GM18861 (cell line): ENCODE results near the gene C5orf58.

Source experiments
- ATAC-seq: cut with Tn5 transposase; IDR thresholded peaks from one replicate; pipeline ENCODE4 v1.9.1; 2021; ENCODE audit not compliant: unreplicated experiment

C5orf58 gene

DNA sequence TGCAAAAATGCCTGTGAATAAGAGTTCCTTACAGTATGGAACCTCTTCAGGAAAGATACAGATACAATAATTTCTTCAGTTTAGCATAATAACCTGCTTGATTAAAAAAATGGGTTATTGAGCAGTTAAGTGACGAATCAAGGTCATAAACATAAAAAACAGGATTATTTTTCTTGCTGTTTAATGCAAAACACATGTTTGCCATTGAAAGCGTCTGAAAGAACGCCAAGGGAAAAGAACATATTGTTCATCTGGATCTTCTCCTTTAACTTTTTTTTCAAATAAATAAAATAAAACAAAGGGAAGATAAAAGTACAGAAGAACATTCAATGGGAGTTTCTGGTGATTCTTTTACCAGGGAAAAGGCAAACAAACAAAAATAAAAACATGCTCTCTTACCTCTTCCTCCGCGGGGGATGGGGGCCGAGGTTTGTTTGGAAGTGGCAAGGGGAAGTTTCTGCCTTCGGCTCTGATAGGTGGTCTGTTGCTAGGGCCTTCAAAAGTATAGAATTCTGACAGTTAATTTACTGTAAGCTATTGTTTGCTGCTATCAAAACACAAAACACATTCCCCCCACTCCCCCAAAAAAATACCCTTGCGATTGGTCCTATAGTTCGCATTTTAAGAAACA, 20.1 kb downstream of the C5orf58 start:
- ATAC-seq: no peak

GRCh38 chr5:170254056-170254455, 21.3 kb downstream of the C5orf58 start:
- peak; percentile 96 for ATAC-seq

DNA sequence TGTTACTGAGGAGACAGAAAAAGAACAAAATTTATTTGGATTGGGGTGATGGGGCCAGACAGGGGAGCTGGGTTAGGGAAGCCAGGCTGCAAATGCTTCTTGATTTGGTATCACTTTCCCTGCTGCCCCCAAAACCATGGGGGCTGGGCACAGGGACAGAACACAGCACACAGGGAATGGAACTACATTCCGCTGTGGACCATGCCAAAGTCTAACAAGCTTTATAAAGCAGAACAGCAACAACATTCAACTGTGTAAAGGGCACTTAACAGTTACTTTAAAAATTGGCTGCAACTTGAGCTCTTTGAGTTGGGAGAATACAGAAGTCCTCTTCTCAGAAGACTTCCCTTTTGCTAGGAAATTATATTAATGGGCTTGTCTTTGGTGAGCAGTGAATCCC, 23.8 kb downstream of the C5orf58 start:
- no peak for ATAC-seq

- ATAC-seq: no peak
These were observed 24.6 kb downstream of the C5orf58 start for GRCh38 chr5:170257370-170257769.

GRCh38 chr5:170261528-170262043, 28.8 kb downstream of the C5orf58 start:
- no peak for ATAC-seq

DNA sequence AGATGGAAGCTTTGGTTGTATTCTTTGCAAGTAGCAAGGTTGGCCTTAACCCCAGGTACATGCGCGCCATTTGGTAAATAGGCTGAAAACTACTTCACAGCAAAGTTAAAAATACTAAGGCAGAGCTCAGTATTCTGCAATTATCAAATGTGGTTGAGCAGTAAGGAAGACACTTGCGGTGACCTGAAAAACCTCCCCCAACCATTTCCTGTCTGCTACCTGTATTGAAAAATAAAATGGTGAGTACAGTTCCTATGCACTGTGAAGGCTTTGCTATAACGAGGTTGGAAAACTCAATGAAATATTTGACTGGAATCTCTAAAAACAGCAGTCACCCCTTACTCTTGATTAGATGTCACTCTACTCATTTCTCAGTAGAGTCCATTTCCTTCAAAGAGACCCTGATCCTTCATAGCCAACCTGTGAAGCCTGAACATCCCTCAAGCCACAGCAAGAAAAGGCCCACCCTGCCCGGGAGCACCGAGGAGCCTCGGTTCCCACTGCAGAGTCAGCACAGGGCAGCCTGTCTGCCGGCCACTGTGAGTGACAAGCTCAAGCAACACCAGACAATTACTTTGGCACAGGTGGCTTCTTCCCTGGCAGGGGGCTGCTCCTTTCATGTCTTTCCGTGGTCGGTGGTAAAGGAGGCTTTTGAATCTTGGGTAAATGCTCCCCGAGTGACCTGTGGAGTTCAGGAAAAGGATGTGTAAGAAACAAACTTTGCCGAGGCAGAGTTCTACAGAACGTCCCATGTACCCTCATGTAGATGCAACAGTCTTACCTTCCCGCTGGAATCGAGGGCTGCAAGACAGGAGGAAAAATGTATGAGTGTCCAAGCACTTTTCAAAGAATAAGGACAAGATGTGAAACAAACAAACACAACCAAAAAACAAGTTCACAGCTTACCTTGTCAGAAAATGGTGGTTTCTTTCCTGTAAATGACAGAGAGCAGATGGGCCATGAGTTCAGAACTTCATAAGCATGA, 29.6 kb downstream of the C5orf58 start:
- no peak for ATAC-seq

GRCh38 chr5:170263906-170264305, 31.1 kb downstream of the C5orf58 start:
- ATAC-seq: no peak

- no peak for ATAC-seq
These were observed 32.7 kb downstream of the C5orf58 start for GRCh38 chr5:170265522-170265921.

DNA sequence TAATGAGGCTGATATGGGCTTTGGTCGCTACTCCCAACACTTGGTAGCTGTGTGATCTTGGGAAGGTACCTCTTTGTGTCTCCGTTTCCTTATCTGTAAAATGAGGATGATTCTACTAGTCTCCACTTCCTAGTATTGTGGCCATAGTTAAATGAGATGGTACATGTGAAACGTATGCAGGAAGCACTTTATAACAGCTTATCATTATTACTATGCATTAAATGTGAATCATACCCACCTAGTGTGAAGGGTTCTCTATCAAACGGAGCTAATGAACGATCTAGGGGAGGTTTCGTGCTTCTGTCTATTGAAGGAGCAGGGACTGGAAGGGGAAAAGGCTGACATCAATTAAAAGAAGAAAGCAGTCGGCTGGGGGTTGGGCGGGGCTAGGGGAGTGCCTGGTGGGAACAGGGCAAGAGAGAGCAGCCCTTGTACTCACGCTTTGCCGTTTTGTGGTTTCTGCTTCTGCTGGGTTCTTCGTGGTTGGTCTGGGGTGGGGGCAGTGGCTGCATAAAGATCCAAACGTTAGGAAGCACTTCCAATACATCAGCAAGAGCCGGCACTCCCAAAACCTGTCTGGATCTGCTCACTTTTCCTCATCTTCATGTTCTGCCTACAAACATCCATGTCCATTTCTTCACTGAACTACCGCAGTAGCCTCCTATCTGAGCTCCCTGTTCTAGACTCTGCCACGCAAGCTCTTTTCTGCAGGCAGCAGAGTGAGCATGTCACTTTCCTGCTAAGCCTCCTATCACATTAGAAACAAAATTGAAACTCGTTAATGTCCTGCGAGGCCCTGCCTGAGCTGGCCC, 34.0 kb downstream of the C5orf58 start:
- no peak for ATAC-seq

DNA sequence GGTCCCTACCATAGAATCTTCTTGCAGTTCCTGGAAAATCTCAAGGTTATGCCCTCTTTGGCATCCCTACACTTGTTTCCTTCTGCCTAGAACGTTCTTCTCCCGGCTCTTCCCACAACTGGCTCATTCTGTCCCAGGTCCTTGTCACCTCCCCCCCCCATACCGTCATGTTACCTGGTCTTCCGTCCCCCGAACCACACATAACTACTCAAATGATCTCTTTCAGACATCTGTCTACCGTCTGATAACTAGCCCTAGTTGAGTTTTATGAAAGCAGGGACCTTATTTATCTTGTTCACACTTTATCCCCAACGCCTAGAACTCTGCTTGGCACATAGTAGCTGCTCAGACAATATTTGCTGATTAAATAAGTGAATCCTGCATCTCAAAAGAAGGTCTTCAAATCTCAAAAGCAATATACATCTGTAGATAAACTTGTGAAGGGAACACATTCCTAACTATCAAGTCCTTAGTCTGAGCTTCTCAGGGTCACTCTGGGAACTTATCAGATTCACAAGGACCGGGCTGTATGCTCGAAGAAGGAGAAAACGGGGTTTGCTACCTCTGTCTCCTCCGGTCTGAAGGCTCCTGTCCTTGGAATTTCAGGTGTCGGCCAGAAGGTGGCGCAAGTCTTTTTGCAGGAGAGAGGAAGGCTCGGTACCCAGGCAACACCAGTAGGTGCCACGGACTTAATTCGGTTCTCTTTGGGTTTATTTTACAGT, 34.8 kb downstream of the C5orf58 start:
- ATAC-seq: peak; percentile 84

- no peak for ATAC-seq
These were observed 35.4 kb downstream of the C5orf58 start for GRCh38 chr5:170268153-170268689.

GRCh38 chr5:170268884-170269283, 36.1 kb downstream of the C5orf58 start:
- ATAC-seq: no peak

- ATAC-seq: no peak
These were observed 36.8 kb downstream of the C5orf58 start for GRCh38 chr5:170269579-170269978.

GRCh38 chr5:170270293-170271069, 37.7 kb downstream of the C5orf58 start:
- ATAC-seq: no peak

DNA sequence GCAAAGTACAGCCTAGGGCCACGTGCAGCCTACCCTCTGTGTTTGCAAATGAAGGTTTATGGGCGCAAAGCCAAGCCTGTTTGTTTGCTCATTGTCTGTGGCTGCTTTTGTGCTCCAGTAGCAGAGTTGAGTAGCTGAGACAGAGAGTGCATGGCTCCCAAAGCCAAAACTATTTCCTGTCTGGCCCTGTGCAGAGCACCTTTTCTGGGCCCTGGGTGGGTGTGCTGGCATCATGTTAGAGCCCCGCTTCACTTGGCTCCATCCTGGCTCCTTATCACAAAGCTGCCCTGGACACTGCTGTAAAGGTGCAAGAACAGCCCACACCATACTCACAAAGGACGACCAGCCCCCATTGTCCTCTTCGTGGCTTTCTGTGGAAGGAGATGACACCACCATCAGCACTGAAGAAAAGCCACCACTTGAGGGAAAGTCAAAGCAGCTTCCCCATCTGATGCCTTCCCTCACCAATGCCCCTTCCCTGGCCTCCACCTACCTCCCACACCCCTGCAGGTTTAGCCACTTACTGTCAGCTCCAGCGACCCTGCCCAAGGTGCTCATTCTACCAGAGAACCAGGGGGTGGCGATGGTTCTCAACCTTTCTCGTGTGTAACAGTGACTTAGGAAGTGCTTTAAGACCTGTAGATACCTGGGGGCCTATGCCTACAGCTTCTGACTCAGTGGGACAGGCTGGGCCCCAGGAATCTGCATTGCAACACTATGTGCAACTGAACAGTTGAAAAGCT, 41.4 kb downstream of the C5orf58 start:
- no peak for ATAC-seq

DNA sequence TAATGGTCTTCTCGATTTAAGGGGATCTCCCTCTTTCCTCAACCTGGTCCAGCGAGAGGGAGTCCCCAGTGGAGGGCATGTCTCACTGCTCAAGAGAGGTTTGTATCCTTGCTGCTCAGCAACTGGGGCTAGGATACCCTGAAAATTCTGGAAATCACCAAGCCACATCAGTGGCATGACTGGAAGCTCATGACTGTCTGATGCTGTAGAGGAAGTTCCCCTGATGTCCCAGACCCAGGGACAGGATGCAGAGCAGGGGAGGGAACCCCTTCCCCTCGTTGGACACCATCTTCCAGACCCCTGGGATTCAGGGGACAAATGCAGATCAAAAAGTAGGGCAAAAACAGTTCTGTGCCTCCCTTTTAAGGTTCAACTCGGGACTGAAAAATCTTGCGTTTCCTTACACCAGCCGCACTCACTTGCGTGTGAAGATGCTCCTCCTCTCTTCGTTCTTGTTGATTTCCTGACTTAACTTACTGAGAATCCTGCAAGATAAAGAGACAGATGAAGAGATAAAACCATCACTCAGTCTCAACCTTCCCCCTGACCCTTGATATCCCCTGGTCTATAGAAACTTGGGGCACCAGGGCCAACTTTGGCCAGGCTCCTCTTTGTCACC, 42.7 kb downstream of the C5orf58 start:
- ATAC-seq: no peak

- no peak for ATAC-seq
These were observed 43.4 kb downstream of the C5orf58 start for GRCh38 chr5:170276140-170276539.

DNA sequence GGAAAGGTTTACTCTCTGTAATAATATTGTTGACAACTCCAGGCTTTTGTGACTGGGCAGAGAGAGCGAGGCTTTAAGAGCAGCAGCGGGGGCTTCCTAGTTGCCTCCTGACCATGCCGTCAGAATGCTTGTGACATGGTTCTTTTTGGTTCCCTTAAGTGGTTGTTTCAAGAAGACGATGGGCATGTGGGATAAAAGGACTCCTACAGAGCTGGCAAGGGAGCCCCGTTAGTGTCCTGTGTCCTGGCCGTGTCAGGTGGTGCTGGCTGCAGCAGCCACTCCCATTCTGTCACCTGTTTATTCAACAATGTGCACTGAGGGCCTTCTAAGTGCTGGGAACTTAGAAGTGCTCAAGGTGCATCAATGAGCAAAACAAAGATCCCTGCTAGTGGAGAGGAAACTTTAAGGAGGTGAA, 45.1 kb downstream of the C5orf58 start:
- no peak for ATAC-seq
